Adrenal gland (tissue), 12 donors: ENCODE data around the gene SCN11A. TPM values are rescaled to one million over a fixed set of nuclear protein-coding genes. Genes with fewer than 3 reads are reported as not detected.

Experiments
- DNase-seq, 7 donors: peaks; one replicate each; pipeline ENCODE4 v3.0.0-alpha.2; 2019 to 2020
- H3K27ac ChIP-seq, 5 donors: fragments of 200-600 bp; sonication (generic) in 4 of 5; 1 replicate in 3 of 5; 2 replicates in 2 of 5; pipeline versions ENCODE4 v1.5.1 to v1.8.0; 2016 to 2020; ENCODE audit warnings: mild to moderate bottlenecking in 1 of 5
- H3K27me3 ChIP-seq: fragments of 200-600 bp; 2 replicates; pipeline ENCODE4 v1.8.0; 2021
- H3K36me3 ChIP-seq, 2 donors: fragments of 200-600 bp; replicated peaks in 1 of 2; 1 replicate in 1 of 2; 2 replicates in 1 of 2; pipeline versions ENCODE4 v1.5.1 to v1.8.0; 2018 to 2022
- H3K4me1 ChIP-seq, 2 donors: fragments of 200-600 bp; replicated peaks in 1 of 2; 1 replicate in 1 of 2; 2 replicates in 1 of 2; pipeline versions ENCODE4 v1.5.1 to v1.8.0; 2018 to 2021
- H3K4me3 ChIP-seq, 4 donors: fragments of 200-600 bp; sonication (generic) in 3 of 4; one replicate each; pipeline ENCODE4 v1.5.1; 2016 to 2018
- H3K9me3 ChIP-seq, 3 donors: fragments of 200-600 bp; sonication (generic) in 1 of 3; replicated peaks in 1 of 3; 1 replicate in 2 of 3; 2 replicates in 1 of 3; pipeline versions ENCODE4 v1.5.1 to v1.8.0; 2016 to 2021
- POLR2A ChIP-seq, 2 donors: fragments of 450-650 bp; IDR thresholded peaks; one replicate each; pipeline ENCODE4 v1.6.1; 2017; ENCODE audit warnings: antibody characterized with exemption in 2 of 2, mild to moderate bottlenecking in 2 of 2, moderate library complexity in 1 of 2
- WGBS, 4 donors: extraction: QIAGEN DNeasy Blood & Tissue Kit in 2 of 4; methylation state at CpG; one replicate each; pipeline versions ENCODE4 v1.1.5 to v1.1.7; 2013 to 2017; 5-methylcytosine and 5-hydroxymethylcytosine counted together
- intact Hi-C, 2 donors: fragments of 100-400 bp; cut with DNase I; formaldehyde crosslinking; loops; one replicate each; pipeline versions ENCODE4 v1.14.1 to v1.15.0; 2022 to 2023
- polyA plus RNA-seq, 3 donors: library from polyadenylated mRNA; stranded (reverse); fragments of 200-250 nt in 2 of 3; fragments of 350-450 nt in 1 of 3; fragmentation: Illumina TruSeq in 1 of 3; extraction: RNeasy Lipid Tissue Mini Kit (QIAGEN cat#74804) in 1 of 3; gene quantifications; one replicate each; pipeline ENCODE4 v1.2.3, GENCODE V29; 2013 to 2014
- total RNA-seq, 9 donors: library from RNA; depleted of rRNA in 4 of 9; stranded (reverse); fragments of >200 nt in 4 of 9; fragments of 120-200 nt in 1 of 9; fragmentation: NEBNext Ultra II Directional in 1 of 9; extraction: Animal tissue kit (Norgen Biotek cat#: 25700) in 1 of 9; gene quantifications; one replicate each; pipeline versions ENCODE4 v1.1.0 to v1.2.4, GENCODE V29; 2013 to 2023
- TF ChIP-seq, protein P1 (sequence below), 6 experiments: fragments of 450-650 bp in 4 of 6; fragments of 200-600 bp in 2 of 6; sonication (generic) in 1 of 6; IDR thresholded peaks; 1 replicate in 5 of 6; 2 replicates in 1 of 6; pipeline versions ENCODE4 v1.5.1 to v1.8.0; 2016 to 2021; ENCODE audit warnings: antibody characterized with exemption in 6 of 6, mild to moderate bottlenecking in 2 of 6, moderate library complexity in 1 of 6
- donor health status: healthy with polysubstance abuse.
- donor health status: Bipolar disorder and iron deficiency.
- donor health status: DM: yes; HTN: yes; CAD: no.
- donor health status: DM: no; HTN: no; CAD: no.
- donor health status: DM: no; HTN: no; CAD: no.
- donor health status: DM: yes; HTN: yes; CAD: no.

SCN11A gene
- total and polyA plus RNA-seq, 12 donors, result 0.10 to 0.50 (median 0.18) TPM; not detected in 1

DNA sequence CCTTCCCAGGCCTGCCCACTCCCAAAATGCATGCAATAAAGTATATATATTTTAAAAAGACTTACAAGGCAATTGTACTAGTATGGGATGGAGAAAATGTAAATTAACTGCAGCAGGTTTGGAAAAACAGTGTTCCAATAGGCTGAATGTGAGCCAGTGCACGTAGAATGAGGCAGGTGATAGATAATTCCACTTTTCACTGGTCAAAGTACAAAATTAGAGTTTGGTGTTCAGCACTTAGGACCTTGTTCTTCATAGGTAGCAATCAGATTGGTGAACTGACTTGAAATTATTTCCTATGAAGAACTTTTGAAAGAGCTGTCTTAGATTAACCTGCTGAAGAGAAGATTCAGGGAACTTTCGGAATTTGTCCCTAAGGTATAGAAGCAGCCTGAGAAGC is 2.0 kb upstream of the SCN11A start:
- intact Hi-C loops, result no loop called here
- 91 to 97% (median 95%) methylated on average over 2 of the region's 2 CpGs for WGBS, 4 donors
- no peaks in the 10 kb centered on the region for H3K9me3 ChIP-seq

GRCh38 chr3:39052583-39052982 is 839 bp upstream of the SCN11A start:
- H3K27ac ChIP-seq, result peak overlapping the region in 2 of 5 donors; percentile 81 to 88
- DNase-seq, result no peak
- H3K4me3 ChIP-seq, result peak overlapping the region; percentile 26 to 93 (median 76)
- H3K36me3 ChIP-seq, result no peaks in the 10 kb centered on the region
- WGBS, 4 donors, result 1 to 4% (median 2%) methylated on average over 11 of the region's 11 CpGs
- H3K27me3 ChIP-seq, result no peaks in the 10 kb centered on the region
- peaks cover 11 to 20% of the 10 kb centered on the region in 2 donors for H3K4me1 ChIP-seq
- TF ChIP-seq, protein P1, sequence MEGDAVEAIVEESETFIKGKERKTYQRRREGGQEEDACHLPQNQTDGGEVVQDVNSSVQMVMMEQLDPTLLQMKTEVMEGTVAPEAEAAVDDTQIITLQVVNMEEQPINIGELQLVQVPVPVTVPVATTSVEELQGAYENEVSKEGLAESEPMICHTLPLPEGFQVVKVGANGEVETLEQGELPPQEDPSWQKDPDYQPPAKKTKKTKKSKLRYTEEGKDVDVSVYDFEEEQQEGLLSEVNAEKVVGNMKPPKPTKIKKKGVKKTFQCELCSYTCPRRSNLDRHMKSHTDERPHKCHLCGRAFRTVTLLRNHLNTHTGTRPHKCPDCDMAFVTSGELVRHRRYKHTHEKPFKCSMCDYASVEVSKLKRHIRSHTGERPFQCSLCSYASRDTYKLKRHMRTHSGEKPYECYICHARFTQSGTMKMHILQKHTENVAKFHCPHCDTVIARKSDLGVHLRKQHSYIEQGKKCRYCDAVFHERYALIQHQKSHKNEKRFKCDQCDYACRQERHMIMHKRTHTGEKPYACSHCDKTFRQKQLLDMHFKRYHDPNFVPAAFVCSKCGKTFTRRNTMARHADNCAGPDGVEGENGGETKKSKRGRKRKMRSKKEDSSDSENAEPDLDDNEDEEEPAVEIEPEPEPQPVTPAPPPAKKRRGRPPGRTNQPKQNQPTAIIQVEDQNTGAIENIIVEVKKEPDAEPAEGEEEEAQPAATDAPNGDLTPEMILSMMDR (IDR thresholded peaks at IDR 0.05), result no peak
- no peak for TF ChIP-seq POLR2A (IDR thresholded peaks at IDR 0.05)
- intact Hi-C loops, result no loop called here
- no peaks in the 10 kb centered on the region for H3K9me3 ChIP-seq

More for the DNA sequence above, 2.0 kb upstream of the SCN11A start:
- Histone ChIP-seq H3K36me3 (no peaks in the 10 kb centered on the region), H3K4me1 (peaks cover 11 to 25% of the 10 kb centered on the region in 2 donors), H3K27ac (no peak overlapping the region), H3K27me3 (no peaks in the 10 kb centered on the region), H3K4me3 (no peak overlapping the region)
- TF ChIP-seq, protein P1 (IDR thresholded peaks at IDR 0.05), result no peak
- no peak for TF ChIP-seq POLR2A (IDR thresholded peaks at IDR 0.05)
- no peak for DNase-seq

DNA sequence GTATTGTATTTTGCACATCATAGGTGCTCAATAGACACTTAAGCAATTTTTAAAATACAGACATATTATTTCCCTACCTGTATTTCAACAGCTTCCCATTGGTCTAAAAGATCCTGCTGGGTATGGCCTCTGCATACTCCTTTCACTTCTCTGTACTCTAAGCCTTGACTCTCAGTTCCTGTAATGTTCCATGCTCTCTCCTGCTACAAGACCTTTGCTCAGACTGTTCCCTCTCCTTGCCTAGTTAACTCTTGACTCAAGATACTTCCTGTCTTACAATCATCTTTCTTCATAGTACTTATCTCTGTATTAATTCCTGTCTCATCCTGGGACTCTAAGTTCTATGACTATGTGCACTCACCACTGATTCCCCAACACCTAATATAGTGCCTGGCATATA is 1.7 kb downstream of the SCN11A start:
- TF ChIP-seq, protein P1 (IDR thresholded peaks at IDR 0.05), result no peak
- TF ChIP-seq POLR2A (IDR thresholded peaks at IDR 0.05), result no peak
- Histone ChIP-seq H3K27ac (no peak overlapping the region), H3K36me3 (no peaks in the 10 kb centered on the region), H3K9me3 (no peaks in the 10 kb centered on the region), H3K27me3 (no peaks in the 10 kb centered on the region), H3K4me1 (peaks cover 11 to 13% of the 10 kb centered on the region in 2 donors), H3K4me3 (no peak overlapping the region)
- DNase-seq, result no peak
- intact Hi-C loops, result no loop called here

GRCh38 chr3:39038165-39038564 is 13.6 kb downstream of the SCN11A start:
- H3K4me1 ChIP-seq, result no peaks in the 10 kb centered on the region
- intact Hi-C loops, result no loop called here
- no peak overlapping the region for H3K27ac ChIP-seq
- H3K9me3 ChIP-seq, result no peaks in the 10 kb centered on the region
- no peaks in the 10 kb centered on the region for H3K27me3 ChIP-seq
- no peaks in the 10 kb centered on the region for H3K36me3 ChIP-seq
- TF ChIP-seq POLR2A (IDR thresholded peaks at IDR 0.05), result no peak
- TF ChIP-seq, protein P1 (IDR thresholded peaks at IDR 0.05), result no peak
- no peak for DNase-seq
- H3K4me3 ChIP-seq, result no peak overlapping the region
